Measurements from ENCODE around the gene KIF26B. TPM values are rescaled to one million over a fixed set of nuclear protein-coding genes. Genes with fewer than 3 reads are reported as not detected.
A peak's percentile ranks its signal among the peaks of the same experiment; 100 is the strongest.

The KIF26B gene
- total RNA-seq, 1 donor from 2014 or later, result 4.0 TPM

GRCh38 chr1:245431706-245432105, 276.9 kb downstream of the KIF26B start:
- no peak for DNase-seq

GRCh38 chr1:245432228-245432875, 277.6 kb downstream of the KIF26B start:
- DNase-seq, result no peak

GRCh38 chr1:245433561-245433960, 278.8 kb downstream of the KIF26B start:
- DNase-seq, result no peak

DNA sequence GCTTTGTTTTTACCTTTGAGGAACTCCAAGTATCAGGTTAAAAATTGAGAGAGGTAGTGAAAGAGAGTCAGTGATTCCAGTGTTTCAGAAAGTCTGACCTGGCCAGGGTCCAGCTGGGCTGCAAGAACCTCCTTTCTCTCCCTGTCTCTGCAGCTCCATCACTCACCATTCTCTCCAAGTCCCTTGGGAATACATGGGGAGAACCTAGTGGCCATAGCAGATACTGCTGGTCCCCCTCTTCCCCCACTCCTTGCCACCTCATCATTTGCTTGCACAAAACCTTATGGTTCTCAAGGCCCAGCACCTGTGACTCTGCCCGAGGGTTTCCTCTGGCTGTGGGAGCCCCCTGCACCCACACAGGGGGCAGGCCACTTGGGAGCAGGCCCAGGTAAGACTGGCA, 279.5 kb downstream of the KIF26B start:
- no peak for DNase-seq

DNA sequence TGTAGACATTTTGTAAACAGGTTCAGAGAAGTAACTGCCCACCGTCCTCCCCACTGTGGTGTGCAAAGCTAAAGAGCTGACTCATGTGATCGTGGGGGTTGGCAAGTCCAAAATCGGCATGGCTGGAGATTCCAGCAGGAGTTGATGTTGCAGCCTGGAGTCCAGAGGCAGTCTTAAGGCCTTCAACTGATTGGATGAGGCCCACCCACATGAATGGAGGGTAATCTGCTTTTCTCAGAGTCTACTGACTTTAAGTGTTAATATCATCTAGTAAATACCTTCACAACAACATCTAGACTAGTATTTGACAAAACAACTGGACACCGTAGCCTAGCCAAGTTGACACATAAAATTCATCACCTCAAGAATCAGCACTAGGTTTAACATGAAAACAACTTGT, 281.6 kb downstream of the KIF26B start:
- DNase-seq, result no peak

- no peak for DNase-seq
Observed at GRCh38 chr1:245437369-245438062, 282.7 kb downstream of the KIF26B start.

GRCh38 chr1:245440922-245441321, 286.1 kb downstream of the KIF26B start:
- DNase-seq, result no peak

DNA sequence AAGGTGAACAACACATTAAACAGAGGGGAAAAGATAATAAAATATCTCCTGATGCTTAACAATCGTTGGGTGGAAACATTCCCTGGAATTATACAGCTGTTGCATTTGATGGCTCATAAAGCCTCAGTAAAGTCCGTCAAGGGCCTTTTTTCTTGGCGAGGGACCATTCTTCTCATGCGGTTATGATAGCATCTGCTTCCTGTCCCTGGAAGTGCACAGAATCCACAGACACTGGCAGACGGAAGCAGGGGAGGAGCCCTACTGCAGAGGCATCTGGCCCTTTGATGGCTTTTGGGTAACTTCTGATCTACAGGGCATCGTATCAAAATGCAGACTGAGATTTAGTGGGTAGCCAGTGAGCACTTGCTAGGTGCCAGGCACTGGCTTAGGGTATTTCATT, 286.9 kb downstream of the KIF26B start:
- DNase-seq, result peak; percentile 66

- no peak for DNase-seq
Observed at GRCh38 chr1:245444147-245444828, 289.5 kb downstream of the KIF26B start.

DNA sequence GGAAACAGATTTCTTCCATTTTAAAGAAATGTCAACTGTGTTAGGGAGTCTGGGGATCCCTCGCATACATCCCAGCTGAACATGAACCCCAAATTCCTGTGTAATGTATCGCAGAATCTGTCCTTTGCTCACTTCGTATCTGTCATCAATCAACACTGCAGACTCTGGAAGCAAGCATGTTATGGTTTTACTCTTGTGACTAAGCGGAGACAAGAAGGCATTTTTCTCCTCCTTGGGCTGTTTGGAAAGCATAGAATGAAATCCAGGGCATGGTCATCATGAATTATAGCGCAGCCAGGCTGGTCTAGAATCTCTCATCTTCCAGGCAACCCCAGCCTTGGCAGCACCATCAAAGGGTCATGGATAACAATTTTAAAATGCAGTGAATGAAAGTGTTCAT, 290.2 kb downstream of the KIF26B start:
- DNase-seq, result no peak

GRCh38 chr1:245448531-245448930, 293.7 kb downstream of the KIF26B start:
- no peak for DNase-seq

GRCh38 chr1:245448975-245449431, 294.2 kb downstream of the KIF26B start:
- DNase-seq, result peak; percentile 49

DNA sequence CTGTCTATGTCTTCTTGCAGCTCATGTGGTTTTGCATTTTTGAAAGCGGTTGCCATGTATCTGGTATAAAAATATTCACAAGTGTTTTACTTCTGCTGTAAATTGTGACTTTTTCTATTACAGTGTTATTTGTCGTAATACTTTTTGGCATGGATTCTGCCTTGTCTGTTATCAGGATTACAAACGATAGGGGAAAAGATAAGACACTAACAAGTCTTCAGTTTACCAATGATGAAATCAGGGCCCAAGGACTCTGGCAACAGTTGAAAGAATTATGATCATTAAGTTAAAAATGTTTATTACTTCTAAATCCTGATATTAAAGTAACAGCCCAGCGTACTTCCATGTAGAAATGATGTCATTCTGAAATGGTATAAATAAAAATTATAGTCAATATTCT, 298.8 kb downstream of the KIF26B start:
- no peak for DNase-seq

DNA sequence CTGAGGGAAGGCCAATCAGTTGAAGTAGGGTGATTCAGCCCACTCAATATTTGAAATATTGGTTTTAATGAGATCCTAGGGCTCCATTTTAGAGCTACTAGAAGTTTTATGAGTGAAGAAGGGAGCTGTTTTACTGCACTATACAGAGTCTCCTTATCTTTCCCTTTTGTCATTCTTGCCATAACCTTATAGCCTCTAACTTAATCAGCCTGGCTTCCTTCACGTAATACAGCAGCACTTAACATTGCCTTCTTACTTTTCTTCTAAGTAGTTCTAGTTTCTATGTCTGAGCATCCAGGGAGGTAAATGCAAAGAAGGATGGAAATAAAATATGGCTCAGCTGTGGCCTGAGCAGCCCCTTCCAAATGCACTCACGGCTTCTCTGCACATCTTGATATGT, 299.3 kb downstream of the KIF26B start:
- DNase-seq, result no peak

DNA sequence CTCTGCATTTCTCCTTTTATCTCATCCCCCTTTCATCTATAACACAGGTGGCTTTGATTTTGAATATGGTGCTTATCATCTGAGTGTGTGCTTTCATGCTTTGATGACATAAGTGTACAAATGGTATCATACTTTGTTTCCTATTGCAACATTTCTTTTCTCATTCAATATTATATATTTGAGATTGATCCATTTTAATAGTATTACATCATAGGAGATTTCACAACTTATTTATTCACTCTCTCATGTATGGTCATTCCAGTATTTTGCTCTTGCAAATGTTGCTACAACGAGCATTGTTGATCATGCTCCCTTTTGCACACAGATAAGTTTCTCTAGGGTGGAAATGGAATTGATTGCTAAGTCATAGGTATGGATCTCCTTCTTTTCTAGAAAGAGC, 302.8 kb downstream of the KIF26B start:
- no peak for DNase-seq

- peak; percentile 31 for DNase-seq
Observed at GRCh38 chr1:245458234-245458633, 303.4 kb downstream of the KIF26B start.

DNA sequence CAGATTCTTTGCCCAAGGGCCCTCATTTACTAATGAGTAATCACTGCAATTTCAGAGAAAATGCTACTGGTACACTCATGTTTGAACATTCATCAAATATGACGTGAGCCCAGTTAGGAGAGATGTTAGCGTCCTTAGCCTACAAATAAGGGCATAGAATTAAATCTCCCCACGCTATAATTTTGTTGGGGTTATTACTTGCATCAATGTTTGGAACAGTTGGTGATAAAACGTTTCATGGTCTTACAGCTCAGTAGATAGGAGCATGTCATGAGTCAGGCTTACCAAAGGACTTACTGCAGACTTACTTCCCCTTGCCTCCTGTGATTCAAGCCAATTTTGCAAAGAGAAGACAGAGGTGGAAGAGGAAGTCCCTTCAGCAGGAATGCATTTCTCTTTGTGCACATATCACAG, 304.0 kb downstream of the KIF26B start:
- no peak for DNase-seq

GRCh38 chr1:245459621-245460020, 304.8 kb downstream of the KIF26B start:
- no peak for DNase-seq

DNA sequence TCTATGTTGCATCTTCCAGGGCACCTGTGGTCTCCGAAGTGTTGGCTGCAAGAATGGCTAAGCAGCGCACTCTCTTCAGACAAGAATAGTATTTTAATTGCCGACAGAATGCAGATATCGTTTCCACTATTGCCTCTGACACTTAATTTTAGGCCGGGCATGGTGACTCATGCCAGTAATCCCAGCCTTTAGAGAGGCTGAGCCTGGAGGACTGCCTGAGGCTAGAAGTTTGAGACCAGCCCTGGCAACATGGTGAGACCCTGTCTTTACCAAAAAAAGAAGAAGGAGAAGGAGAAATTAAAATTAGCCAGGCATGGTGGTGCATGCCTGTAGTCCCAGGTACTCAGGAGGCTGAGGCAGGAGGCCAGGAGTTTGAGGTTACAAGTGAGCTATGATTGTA, 306.9 kb downstream of the KIF26B start:
- no peak for DNase-seq

GRCh38 chr1:245462161-245462560, 307.4 kb downstream of the KIF26B start:
- DNase-seq, result no peak

GRCh38 chr1:245463392-245464165, 308.8 kb downstream of the KIF26B start:
- peak; percentile 36 for DNase-seq

DNA sequence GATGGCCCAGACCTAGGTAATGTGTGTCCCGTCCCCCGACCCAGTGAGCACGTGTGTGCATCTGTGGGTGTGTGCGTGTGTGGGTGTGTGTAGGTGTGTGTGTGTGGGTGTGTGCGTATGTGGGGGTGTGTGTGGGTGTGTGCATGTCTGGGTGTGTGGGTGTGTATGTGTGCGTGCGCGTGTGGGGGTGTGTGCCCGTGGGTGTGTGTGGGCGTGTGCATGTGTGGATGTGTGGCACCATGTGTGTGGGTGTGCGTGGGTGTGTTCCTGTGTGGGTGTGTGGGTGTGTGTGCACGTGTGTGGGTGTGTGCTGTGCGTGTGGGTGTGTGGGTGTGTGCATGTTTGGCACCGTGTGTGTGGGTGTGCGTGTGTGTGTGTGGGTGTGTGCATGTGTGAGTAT, 309.5 kb downstream of the KIF26B start:
- DNase-seq, result no peak

GRCh38 chr1:245465666-245466065, 310.9 kb downstream of the KIF26B start:
- no peak for DNase-seq

Data from tongue (tissue), 2 donors.